Erythroblast (primary cell): ENCODE data around the gene KANSL1.

Experiments used
- GATA1 ChIP-seq: IDR thresholded peaks from 2 replicates; pipeline ENCODE4 v1.6.1; 2011; ENCODE audit warnings: low read depth, mild to moderate bottlenecking, control low read depth, low read length, moderate library complexity
- POLR2A ChIP-seq: IDR thresholded peaks from 2 replicates; pipeline ENCODE4 v1.6.1; 2011; ENCODE audit warnings: mild to moderate bottlenecking, low read length

GRCh38 chr17:46108550-46109110, 84.6 kb downstream of the KANSL1 start:
- TF ChIP-seq POLR2A (no peak), GATA1 (no peak)
